GM21367 (cell line): ENCODE measurements around the gene SELENOH.
"Not testable (repeated sequence)": the region's sequence is repeated elsewhere in the genome, so short reads cannot be mapped to it uniquely, and the experiment has no call there.

ENCODE experiments used
- ATAC-seq: cut with Tn5 transposase; IDR thresholded peaks from one replicate; pipeline ENCODE4 v1.9.1; 2021; ENCODE audit not compliant: unreplicated experiment

Gene SELENOH, protein sequence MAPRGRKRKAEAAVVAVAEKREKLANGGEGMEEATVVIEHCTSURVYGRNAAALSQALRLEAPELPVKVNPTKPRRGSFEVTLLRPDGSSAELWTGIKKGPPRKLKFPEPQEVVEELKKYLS

DNA sequence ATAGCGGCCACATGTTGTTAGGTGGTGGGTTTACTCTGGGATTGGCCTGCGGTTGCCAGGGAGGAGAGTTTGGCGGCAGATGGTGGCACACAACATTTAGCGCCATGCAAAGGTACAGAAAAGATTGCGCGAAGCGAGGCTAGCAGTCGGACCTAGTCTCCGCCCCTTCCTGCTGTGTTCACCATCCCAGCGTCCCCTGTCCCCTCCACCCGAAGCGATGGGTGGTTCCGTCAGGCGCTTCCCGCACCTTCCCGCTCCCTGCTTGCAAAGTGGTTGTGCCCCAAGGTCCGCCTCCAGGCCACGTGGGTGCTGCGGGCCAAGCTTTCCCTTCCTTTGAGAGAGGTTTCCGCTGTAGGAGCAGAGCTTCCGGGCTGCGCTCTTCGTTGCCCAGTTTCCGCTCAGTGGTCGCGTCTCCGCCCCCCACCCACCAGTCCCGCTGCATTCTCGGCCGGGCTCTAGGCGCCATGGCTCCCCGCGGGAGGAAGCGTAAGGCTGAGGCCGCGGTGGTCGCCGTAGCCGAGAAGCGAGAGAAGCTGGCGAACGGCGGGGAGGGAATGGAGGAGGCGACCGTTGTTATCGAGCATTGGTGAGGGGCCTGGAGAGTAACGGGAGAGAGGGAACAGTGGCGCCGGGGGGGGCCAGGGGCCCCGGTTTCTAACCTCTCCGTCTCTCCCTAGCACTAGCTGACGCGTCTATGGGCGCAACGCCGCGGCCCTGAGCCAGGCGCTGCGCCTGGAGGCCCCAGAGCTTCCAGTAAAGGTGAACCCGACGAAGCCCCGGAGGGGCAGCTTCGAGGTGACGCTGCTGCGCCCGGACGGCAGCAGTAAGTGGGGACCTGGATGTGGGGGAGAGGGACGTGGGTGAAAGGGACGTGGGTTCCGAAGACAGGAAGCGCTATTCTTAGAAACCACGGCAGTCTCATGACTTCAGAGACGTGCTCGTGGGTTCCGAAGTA lies at the start of gene SELENOH:
Gene SELENOH, plus strand, starts transcription at position 360 of the 955 bp plus-strand sequence. Its CDS starts 105 bp downstream, at position 465.
- peak; percentile 87 for ATAC-seq

DNA sequence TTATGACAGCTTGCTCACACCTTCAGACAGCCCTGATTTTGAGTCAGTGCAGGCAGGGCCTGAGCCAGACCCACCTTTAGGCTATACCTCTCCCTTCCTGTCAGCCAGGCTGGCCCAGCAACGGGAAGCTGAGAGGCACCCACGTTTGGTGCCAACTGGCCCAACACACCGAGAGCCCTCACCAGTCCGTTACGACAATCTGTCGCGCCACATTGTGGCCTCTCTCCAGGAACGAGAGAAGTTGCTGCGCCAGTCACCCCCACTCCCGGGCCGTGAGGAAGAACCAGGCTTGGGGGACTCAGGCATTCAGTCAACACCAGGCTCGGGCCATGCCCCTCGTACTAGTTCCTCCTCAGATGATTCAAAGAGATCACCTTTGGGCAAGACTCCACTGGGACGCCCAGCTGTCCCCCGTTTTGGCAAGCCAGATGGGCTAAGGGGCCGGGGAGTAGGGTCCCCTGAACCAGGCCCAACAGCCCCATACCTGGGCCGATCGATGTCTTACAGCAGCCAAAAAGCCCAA lies 42.4 kb upstream of the SELENOH start:
- ATAC-seq: no peak

DNA sequence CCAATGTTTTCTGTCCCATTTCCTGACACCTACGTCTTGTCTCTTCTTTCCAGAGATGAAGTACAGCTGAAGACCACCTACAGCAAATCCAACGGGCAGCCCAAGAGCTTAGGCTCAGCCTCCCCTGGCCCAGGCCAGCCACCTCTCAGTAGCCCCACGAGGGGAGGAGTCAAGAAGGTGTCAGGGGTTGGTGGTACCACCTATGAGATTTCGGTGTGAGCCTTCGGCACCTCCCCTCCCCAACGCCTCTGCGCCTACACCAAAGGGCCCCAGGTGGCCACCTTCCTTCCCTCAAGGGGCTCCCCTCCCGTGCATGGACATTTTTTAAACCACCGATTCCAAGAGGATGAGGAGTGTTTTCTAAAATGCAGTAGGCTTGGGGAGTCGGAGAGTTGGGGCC lies 41.5 kb upstream of the SELENOH start:
- no peak for ATAC-seq

DNA sequence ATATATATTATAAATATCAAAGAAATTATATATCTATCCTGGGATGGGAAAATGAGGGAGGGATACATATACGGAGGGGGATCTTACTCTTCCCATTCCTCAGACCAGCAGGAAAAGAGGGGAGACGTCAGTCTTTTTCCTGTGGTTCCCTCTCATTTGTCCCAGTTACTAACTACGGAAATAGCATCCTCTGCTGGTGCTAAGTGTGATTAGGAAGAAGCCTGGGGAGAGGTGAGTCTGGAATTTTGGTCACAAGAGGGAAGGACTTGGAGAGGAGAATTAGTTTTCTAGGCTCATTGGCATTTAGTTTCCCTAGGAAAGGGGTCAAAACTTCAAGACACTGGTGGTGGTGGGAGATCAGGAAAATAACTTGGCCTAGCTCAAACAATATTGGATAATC lies 40.9 kb upstream of the SELENOH start:
- ATAC-seq: no peak

DNA sequence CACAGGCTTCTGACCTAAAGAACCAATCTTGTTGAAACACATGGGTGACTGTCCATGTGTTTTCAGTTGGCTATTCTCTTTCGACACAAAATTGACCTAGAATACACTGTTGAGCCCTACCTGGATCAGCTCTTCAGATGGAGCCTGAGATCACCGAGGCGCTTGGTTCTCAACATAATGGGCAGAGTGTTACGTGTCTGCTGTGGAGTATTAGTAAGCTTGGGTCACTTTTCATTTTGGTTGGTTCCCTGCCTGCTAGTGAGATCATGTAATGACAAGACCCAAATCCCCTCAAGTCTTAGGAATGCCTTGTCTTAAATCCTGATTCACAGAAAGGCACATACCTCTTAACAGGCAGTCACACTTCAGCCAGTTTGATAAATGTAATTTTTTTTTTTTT lies 38.0 kb upstream of the SELENOH start:
- ATAC-seq: no peak

DNA sequence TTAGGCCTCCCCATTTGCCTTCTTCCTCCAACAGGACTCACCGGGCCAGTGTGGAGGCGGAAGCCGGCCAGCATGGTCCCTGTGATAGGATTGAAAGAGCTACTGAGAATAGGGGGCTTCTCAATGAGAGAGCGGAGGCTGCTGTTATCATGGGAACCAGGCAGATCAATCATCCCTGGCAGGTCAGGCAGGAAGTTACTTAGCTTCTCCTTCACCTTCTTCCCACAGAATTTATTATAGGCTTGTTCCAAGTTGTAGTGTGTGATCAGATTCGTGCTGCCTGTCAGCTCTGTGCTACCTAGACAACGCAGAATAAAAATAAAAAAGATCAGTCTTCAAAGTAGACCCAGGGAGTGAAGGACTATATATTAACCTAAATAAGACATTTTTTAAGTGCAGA lies 36.4 kb upstream of the SELENOH start:
- no peak for ATAC-seq

DNA sequence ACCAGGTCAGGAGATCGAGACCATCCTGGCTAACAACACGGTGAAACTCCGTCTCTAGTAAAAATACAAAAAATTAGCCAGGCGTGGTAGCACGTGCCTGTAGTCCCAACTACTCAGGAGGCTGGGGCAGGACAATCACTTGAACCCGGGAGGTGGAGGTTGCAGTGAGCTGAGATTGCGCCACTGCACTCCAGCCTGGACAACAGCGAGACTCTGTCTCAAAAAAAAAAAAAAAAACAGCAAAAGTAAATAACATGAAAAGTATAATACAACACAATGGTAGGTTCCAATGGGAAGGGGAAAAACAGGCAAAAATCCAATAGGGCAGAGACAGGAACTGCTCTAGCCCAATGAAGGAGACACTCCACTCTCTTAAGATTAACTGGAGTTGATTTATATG lies 35.9 kb upstream of the SELENOH start:
- ATAC-seq: not testable (repeated sequence)

DNA sequence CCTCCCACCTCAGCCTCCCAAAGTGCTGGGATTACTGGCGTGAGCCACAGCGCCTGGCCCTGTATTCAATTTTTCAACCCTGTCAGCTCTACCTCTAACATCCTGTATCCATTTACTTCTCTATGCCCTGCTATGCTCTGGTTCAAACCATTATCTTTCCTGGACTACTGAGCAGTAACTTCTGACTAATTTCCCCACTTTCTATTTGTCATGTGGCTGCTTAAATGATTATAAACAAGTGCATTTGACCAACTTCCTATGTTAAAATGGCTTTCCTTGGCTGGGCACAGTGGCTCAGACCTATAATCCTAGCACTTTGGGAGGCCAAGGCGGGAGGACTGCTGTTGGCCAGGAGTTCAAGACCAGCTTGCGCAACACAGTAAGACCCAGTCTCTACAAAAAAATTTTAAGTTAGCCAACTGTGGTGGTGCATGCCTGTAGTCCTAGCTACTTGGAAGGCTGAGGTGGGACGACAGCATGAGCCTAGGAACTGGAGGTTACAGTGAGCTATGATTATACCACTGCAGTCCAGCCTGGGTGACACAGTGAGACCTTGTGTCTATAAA lies 31.4 kb upstream of the SELENOH start:
- ATAC-seq: no peak

DNA sequence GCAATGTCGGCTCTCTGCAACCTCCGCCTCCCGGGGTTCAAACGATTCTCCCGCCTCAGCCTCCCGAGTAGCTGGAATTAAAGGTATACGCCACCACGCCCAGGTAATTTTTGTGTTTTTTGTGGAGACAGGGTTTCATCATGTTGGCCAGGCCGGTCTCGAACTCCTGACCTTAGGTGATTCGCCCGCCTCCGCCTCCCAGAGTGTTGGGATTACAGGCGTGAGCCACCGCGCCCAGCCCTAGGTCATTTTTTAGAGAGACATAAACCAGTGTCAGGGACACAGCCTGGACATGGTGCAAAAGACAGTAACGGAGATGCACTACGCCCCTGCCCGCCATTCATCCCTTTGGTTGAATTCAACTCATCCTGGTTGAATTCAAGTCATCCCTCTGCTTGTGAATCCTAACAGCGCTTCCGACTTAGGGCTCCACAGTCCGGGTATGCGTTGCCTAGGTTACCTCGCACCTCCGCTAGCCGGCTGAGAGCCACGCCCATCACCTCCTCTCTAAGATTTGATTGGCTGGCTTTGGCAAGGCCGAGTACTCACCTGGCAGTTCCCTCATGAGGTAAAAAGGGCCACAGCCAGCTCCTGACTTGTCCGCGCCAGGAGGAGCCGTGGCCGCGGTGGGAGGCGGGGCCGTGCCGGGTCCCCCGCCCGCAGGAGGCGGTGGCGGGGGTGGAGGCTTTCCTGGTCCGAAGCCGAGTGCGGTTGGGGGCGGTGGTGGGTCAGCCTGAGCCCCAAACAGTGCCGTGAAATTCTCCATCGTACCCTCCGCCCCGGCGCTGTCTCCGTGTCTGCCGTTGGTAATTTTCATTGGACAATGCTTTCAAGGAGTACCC lies 29.7 kb upstream of the SELENOH start, which contains the start of gene MED19:
Gene MED19, minus strand, starts transcription at position 802 of the 842 bp plus-strand sequence. Its CDS starts 36 bp downstream, at position 766.
- peak; percentile 47 for ATAC-seq

DNA sequence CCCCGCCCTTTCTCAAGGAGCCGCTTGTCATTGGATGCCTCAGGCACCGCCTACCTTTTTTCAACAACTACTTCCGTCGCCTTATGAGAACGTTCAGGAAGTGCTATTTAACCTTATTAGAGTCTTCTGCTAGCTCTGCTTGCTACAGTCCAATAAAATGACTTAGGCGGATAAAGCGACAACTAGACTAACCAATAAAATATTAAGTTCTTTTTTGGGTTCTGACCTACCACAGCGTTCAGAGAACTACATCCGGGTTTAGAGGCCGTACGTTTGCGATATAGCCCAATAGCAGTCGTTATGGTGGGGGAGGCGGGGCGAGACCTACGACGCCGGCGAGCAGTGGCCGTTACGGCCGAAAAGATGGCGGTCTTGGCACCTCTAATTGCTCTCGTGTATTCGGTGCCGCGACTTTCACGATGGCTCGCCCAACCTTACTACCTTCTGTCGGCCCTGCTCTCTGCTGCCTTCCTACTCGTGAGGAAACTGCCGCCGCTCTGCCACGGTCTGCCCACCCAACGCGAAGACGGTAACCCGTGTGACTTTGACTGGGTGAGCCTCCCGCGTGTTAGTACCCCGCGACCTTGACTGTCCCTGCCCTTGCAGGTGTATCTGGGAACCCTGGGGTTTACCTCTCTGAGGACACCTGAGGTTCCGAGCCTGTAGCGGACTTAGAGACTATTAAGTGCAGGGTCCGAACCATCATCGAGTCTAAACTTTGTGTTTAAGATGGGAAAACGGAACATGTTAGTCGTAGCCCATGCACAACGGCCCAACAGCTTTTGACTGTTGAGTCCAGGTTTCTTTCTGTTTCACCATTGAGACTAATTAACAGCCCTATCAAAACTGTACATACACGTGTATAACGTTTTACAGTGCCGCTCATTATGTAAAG lies 28.8 kb upstream of the SELENOH start, which contains the start of gene TMX2:
Gene TMX2, plus strand, starts transcription at position 338 of the 895 bp plus-strand sequence. Its CDS starts 26 bp downstream, at position 364.
- ATAC-seq: peak; percentile 92

DNA sequence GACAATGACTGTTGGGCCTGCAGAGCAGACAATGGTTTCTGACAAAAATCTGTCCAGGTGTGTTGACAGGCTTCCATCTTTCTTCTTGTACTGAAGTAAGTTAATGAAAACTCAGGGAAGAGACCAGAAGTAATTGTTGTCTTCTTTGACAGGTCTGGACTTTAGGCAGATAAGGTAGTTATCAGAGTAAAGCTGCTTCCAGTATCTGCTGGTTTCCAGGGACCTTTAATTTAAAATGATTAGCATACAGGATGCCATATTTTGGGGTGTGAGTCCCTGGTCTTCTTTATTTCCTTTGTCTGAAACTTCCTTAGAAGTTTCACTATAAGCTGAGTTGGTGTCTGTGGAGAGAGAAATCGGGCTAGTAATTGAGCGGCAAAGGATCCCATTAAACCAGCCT lies 27.5 kb upstream of the SELENOH start:
- no peak for ATAC-seq

DNA sequence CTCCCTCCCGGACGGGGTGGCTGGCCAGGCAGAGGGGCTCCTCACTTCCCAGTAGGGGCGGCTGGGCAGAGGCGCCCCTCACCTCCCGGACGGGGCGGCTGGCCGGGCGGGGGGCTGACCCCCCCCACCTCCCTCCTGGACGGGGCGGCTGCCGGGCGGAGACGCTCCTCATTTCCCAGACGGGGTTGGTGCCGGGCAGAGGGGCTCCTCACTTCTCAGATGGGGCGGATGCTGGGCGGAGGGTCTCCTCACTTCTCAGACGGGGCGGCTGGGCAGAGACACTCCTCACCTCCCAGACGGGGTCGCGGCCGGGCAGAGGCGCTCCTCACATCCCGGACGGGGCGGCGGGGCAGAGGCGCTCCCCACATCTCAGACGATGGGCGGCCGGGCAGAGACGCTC lies 24.6 kb upstream of the SELENOH start:
- ATAC-seq: not testable (repeated sequence)

DNA sequence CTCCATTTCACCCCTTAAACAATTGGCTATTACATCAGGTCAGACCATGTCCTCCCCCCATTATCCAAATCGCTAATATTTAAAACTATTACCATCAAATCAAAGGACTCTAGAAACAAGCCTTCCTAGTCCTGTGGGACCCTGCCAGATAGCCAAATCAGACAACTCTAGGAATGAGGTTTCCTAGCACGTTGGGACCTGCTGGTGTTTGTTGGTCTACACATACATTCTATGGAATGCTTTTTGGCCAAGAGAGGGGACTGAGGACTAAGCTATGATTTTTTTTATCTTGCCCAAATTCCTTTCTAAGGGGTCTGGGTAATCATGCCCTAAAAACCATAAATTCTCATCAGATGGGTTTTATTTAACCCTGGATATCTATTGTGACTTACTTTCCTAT lies 14.1 kb upstream of the SELENOH start:
- ATAC-seq: no peak

DNA sequence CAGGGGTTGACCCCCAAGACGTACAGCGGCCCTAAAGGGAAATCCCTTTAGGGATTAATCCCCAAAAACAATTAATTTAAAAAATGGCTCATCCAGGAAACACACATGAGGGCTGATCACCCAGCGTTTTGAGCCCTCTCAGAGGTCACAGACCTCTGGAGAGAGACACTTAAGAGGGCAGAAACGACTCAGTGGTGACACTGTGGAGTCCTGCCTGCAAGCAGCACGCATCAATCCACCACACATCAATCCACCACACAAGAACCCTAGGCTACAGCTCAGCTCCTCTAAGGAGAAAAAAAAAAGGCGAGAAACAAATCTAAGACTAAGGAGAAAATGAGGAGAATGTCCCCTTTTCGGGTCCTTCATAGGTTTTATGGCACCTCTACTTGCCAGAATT lies 12.5 kb upstream of the SELENOH start:
- no peak for ATAC-seq

DNA sequence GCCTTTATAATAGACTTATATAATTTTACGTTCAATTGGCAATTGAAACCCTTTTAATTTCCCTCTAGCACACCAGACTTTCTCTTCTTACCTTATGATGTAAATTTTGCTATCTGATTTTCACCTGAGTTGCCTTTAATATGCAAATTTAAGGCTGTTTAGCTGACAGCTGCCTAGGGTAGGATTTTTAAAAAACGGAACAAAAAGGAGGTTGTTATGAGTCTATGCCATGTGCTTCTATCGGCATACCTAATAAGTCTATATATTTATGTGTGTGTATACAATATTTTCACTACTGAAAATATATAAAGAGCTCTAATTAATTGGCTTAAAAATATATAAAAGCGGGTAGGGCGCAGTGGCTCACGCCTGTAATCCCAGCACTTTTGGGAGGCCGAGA lies 11.8 kb upstream of the SELENOH start:
- no peak for ATAC-seq

DNA sequence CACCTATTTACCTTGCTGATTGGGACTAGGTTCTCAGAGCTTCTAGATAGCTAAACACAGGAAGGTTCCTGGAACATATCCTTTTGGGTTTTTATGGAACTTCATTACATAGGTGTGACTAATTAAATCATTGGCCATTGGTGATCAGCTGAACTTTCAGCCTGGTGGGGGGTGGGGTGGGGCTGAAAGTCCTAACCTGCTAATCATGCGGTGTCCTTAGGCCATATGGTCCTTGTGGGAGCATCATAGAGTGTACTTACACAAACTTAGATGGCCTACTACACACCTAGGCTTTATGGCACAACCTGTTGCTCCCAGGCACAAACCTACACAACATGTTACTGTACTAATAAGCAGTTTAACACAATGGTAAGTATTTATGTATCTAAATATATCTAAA lies 8.6 kb upstream of the SELENOH start:
- ATAC-seq: no peak

DNA sequence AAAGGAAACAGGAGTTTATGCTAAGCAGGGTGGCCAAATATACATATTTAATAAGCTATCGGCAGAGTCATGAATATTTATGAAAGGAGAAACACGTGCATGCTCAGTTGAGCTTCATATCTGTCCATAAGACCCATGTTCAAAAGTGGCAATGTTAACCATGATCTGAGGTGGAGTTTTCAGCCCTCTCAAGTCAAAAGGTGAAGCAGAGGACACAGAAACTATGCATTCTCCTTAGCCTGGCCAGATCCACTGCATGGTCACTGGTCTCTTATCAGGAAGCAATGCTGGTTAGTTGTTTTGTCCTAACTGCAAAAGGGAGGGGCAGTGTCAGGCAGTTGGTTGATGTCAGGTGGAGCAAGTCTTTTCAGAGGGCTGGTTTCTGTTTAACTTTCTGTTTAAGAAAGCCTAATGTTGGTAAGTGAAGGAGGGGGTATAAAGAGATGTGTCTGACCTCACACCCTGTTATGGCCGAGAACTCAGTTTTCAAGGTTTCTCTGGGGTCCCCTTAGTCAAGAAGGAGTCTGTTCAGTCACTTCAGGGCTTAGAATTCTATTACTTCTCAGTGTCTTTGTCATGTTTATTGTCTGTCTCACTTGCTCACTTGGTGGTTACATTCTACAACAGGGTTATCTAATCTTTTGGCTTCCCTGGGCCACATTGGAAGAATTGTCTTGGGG lies 5.5 kb upstream of the SELENOH start:
- no peak for ATAC-seq

DNA sequence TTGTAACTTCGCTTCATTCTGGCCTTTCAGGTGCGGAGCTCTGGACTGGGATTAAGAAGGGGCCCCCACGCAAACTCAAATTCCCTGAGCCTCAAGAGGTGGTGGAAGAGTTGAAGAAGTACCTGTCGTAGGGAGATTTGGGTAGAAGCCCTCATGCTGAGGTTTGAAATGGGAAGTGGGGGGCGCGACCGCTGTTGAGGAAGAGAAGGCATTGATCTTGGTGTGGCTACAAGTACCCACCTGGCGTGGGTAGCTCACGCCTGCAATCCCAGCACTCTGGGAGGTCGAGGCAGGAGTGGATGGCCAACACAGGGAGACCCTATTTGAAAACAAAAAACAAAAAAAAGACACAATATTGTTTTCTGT lies 779 bp downstream of the SELENOH start:
- ATAC-seq: no peak

DNA sequence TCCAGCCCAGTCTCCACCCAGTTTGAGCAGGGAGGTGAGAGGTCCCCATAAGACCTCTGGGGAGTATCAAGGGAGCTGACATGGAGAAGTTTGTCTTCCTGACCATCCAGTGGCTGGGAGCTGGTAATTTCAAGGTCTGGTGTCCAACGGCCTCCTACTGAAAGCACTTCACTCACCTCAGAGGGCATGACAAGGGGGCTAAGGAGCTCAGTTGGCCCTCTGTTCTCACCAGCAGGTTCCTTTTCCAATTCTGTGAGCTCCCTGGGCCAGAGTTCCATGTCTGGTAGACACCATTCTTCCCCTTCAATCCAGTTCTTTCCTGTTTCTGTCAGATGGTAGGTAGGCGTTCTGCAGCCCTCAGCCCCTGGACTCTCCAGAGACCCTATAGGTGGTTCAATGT lies 3.1 kb downstream of the SELENOH start:
- no peak for ATAC-seq
